HTR-8/SVneo (cell line): Measurements from ENCODE around the gene OSBPL10.

ENCODE experiments used
- DNase-seq: peaks from one replicate; pipeline ENCODE4 v3.0.0; 2011; ENCODE audit warnings: low spot score, mixed read lengths; ENCODE audit not compliant: insufficient read length
- FAIRE-seq: peaks from 2 replicates; lab custom pipeline; 2011; peaks lifted over from hg19 to GRCh38; lab: Jason Lieb, UNC

OSBPL10 gene

DNA sequence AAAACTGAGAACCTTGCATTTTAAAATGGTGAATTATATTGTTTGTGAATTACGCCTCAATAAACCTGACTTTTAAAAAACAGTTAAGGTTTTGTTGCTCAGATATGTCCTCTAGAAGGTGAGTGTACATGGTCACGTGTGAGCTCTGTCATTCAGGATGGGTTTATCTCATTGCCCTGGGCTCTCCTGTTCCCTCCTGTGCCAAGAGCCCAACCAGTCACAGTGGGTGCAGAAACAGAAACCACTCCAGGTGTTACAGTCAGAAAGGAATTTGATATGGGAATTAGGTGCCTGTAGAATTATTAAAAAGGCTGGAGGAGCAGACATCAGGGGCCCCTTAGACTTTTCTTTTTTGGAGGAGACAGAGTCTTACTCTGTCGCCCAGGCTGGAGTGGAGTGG, 252.0 kb downstream of the OSBPL10 start:
- FAIRE-seq = no peak
- no peak for DNase-seq

DNA sequence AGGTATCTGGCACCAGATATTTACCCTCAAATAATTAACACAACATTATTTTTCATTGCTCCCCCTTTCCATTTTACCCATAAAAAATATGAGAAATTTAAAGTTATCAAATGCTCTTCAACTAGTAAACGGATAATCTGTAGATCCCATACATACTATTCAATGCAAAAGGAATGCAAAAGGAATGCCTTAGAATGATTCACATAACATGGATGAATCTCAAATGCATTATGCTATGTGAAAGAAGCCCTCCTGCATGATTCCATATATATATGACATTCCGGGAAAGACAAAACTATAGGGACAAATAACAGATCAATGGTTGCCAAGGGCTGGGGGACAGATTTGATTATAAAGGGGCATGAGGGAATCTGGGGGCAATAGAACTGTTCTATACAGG, 252.7 kb downstream of the OSBPL10 start:
- no peak for DNase-seq

DNA sequence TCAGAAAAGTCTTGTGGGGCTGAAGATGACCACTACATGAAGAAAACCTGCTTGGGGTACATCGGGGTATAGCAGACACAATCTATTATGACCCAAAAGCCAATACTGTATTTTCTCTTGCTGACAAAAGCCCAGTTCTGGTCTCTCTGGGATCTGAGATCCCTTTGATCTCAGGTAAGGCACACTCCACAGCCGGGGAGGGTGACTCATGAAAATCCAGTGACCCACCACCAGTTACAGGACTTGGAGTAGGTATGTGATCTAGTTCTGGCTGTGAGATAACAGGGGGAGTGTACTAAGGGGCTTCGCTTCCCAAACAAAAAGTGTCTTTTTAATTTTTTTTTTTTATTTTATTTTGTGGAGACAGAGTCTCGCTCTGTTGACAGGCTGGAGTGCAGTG, 255.1 kb downstream of the OSBPL10 start:
- FAIRE-seq = no peak
- DNase-seq = no peak

More for the DNA sequence above, 252.7 kb downstream of the OSBPL10 start:
- no peak for FAIRE-seq

DNA sequence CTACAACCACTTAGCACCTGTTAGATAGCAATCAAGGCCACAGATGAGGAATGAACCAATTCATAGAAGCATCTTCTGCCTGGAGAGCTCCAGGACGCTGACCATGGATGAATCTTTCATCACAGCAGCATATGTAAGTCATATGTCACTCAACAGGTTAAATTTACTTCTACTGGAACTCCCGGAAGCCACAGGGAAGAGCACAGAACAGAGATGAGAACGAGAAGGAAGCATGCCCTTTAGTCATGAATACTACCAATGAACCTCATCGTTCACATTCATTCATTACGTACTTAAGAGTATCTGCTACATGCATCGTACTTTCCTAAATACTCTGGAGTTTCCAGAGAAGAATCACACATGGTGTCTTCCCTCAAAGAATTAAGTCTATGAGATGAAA, 255.5 kb downstream of the OSBPL10 start:
- FAIRE-seq (no peak), DNase-seq (no peak)

DNA sequence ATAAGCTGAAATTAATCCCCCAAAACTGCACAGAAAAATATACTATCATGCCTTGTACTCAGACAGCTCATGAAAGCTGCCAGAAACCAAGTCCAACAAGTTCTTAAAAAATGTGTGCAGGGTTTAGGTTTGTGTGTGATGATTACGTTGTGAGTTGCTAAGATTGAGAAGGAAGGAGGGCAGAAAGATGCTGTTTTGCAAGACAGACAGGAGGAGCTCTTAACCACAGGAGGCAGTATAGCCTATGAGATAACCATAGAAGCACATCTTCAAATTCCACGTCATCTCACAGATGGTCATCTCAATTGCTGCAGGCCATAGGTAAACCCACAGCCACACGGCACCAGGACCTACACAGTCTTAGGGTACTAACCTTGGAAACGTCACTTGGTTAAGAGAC, 256.4 kb downstream of the OSBPL10 start:
- FAIRE-seq = no peak
- no peak for DNase-seq

DNA sequence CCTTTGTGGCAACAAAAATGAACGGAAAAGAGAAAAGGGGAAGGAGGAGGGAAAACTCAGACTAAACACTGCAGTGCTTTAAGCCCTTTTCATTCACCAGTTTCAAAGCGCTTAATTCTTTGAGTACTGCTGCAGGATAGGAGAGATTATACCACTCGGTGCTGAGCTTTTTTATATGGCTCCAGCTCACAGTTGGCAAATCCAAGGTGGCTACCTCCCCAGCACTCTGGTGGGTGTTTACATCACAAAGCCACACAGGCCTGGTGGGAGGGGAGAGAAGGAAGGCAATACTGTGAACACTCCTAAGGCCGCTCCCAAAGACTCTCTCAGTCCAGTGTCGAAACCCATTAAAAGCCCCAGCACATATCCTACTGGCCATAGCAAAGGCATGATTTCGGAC, 256.9 kb downstream of the OSBPL10 start:
- no peak for FAIRE-seq
- no peak for DNase-seq

DNA sequence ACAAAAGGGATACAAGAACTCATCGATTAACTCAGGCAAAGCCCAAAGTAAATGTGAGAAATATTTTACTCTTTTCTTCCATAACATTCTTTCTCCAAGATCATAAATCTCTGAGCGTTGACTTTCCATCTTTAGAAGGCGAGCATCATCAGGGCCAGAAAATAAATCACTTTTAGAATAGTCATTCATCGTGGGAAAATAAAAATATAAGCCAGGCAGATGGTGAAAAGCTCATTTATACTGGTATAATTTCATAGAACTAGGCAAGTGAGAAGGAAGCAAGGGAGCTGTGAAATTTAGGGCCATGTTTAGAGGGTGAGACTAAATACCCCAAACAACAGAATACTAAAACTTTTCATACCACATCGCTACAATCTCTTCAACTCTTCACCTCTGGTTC, 257.4 kb downstream of the OSBPL10 start:
- DNase-seq (no peak), FAIRE-seq (no peak)

DNA sequence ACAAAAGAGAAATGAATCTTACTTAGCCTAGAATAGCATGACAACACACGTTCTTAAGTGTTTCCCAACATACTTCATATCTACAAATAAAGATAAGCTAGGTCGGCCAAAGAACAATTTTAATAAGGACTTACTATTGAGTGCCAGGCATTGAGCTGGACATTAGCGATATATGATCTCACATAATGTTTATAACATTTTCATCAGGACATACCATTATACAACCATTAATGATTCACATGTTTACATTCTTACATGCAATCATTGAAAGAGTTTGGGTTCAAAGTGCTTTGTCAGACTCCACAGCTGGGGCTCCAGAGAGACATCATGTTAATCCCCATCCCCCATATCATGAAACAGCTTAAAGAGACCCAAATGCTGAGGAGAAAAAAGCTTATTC, 259.4 kb downstream of the OSBPL10 start:
- DNase-seq (no peak), FAIRE-seq (no peak)

DNA sequence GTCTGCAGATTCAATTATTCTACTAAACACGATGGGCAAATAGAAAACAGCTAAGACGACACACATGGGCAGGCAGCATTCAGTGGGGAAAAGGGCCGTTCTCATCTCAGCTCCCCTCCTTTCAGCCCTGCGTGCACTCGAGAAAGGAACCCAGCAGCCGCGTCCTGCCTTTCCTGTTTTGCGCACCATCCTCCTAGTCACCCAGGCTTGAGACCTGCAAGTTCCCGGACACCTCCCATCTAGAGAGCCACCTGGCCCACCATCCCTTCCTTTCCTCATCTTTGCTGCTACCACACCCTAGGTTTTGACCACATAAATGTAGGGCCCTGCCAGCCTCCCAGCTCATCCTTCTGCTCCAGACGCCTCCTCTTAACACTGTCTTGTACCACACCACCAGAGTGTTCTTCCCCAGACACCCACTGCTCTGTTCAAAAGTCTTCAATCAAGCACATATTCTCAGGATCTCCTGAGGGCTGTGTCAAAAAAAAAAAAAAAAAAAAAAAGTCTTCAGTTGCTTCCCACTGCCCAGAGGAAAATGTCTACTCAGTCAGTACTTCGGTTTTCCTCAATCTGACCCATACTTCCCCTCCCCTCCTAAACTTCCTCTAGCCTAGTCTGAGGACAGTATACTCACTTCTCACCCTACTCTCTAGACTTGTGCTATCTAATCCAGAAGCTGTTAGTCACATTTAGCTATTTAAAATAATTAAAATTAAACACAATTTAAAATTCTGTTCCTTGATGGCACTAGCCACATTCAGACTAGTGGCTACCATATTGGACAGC, 266.4 kb downstream of the OSBPL10 start:
- FAIRE-seq = no peak
- DNase-seq = no peak

DNA sequence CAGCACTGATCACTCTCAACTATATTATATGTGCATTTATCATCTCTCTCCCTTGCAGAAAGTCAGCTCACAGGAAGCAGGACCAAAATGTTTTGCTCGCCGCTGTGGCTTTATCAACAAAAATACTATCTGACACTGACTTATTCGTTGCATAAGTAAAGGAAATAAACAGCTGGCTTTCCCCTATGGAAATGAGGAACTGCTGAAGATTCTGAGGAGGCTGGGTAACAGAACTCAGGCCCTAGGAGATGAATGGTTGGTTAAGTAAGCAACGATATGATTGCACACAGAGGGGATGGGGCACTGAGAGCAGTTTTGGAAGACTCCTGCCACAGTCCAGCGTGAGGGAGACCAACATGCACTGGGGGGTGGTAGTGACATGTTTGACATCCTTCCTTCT, 267.2 kb downstream of the OSBPL10 start:
- FAIRE-seq (no peak), DNase-seq (no peak)

DNA sequence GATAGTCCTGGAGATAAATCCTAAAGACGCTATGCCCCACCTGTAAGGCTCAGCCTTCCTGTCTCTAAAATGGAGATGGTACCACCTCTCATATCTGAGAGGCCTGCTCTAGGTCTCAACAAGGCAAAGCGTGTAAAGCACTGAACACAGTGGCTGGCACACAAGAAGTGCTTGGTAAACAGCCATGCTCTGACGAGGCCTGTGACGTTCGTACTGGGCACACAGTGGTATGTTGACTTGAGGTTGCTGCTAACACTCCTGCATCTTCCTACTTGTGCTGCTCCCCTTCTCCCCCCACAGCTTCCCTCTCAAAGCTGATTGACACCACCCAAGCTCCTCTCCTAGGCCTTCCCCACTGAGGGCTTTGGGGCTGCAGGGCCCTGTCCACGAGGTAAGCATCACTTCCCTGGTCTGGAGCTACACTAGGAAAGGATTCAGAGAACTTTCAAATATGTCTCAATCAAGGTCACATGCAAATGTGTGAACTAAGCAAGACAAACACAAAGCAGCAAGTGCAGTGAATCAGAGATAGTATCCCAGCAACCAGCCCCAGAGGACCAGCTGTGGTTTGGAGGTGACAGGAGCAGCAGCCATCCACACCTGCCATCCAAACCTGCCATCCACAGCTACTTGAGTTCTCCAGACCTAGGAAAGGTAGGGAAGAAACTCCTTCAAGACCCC, 270.8 kb downstream of the OSBPL10 start:
- DNase-seq = no peak
- no peak for FAIRE-seq

DNA sequence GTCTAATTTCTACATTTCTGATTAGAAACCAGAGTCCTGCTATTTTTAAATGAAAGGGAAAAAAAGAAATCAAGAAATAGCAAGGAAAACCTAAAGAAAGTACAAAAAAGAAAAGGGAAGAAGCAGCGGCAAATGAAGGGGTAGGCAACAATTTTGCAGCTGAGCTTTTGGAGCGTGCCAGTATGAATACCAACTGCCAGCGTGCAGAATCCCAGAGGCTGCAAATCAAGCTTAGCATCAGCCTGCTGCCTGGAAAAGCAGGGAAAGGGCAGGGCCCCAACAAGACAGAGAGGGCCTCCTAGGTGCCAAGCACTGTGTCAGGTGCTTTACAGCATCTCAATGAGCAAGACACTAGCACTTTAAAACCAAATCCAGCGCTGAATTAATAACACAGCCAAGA, 271.5 kb downstream of the OSBPL10 start:
- DNase-seq = no peak
- FAIRE-seq = no peak

DNA sequence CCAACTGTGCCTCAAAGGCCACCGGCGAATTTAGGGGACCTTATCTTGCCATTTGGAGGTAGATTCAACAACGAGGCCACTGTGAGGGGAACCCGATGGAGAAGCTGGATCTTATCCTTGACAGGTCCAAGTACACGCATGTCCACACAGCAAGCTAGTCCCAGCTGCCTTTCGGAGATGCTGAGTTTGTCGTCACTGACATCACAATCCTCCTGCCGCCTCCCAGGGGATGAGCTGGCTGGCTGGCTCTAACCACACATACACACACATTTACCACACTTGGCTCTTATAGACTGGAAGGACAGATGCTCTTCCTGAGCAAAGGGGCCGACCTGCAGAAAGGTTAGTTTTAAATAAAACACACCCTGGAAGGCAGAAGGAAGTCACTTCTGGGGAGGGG, 272.1 kb downstream of the OSBPL10 start:
- FAIRE-seq = no peak

DNA sequence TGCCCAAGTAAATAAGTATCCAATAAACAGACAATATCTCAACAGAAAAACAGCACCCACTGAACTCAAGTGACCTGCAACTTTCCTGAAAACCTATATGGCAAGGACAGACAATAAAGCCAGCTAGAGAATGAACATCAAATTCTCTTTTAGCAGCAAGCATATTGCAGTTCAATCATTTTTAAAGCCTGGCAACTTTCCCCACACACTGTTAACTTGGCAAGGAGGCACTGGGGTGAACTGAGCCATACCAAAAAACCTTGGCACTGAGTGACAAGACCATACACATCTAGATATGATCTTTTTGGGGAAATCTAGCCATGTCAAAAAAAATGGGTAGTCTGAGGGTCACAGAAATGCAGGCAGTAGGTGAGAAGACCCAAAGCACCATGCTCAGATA, 273.8 kb downstream of the OSBPL10 start:
- no peak for FAIRE-seq
- DNase-seq = no peak

More for the DNA sequence above, 272.1 kb downstream of the OSBPL10 start:
- DNase-seq = no peak

DNA sequence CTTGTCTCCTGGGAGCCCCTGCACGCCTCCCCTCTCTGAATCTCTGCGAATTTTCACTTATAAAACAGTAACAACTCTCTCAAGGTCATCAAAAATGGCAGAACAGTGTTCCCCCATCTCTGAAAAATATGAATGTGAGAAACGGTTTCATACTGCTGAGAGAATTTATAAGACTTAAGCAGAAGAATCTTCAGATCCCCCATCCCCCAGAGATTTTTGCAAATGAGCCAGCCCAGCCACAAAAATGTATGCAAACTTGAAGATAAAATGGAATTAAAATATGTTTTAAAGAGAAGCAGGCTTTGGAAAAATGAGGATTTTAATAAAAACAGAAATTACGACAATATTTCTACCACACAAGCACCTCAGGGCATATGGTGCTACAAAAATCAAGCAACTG, 275.3 kb downstream of the OSBPL10 start:
- FAIRE-seq = no peak
- no peak for DNase-seq

DNA sequence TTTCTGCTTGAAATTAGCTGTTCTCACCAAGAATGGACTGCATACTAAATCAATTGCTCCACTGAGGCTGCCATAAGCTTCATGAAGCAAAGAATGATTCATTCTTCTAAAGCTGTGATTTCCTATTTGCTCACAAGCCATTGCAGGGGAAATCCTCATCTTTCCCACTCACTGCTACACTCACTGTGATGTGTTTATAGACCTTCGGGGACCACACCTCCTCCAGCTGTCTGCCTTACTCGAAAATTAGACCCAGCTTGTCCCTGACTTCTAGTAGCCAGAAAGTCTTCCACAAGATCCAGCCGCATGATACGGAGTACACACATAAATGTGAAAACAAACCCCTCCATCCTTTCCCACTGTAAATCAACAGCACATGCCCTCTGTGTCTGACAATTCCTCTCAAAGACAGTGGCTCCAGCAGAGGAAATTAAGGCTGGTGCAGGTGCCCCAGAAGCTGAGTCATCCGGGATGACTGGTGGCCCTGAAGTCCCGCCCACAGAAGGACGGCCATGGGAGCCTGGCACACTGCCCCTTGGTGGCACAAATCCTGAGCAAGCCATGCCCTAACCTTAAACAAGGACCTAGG, 276.4 kb downstream of the OSBPL10 start:
- DNase-seq (peak; percentile 48), FAIRE-seq (no peak)

DNA sequence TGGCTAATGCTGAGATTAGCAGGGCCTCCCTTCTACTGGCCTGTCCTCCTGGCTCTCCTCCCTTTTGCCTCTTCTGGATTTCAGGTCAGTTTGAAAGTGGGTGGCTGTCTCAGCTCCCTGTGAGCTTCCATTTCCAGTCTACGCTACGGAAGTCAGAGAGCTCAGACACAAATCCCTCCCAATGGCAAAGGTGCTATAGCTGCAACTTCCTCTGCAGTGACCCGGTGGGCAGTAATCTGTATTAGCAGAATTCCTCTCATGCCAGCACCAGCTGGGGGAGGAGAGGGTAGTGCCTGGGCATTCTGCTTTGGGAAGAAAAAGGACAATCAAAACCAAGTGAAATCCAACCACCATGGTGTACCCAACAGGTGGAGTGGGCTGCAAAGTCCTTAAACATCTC, 276.9 kb downstream of the OSBPL10 start:
- no peak for FAIRE-seq
- DNase-seq = no peak

DNA sequence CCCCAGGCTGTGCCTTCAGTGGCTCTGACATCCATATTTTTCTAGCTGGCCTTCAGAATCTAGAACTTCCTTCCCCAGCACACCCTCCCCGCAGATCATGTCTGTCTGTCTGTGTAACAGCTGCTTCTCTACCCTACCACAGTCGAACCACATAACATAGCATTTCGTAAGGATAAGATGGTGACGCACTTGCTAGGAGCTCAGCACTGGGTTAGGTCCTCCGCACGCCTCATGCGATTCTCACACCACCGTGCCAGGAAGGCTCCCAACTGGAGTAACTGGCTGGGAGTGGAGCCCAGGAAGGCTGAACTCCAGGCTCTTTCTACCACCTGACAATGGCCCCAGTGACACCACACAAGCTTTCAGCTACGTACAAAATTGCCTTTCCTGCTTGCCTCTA, 279.8 kb downstream of the OSBPL10 start:
- DNase-seq = no peak
- no peak for FAIRE-seq

DNA sequence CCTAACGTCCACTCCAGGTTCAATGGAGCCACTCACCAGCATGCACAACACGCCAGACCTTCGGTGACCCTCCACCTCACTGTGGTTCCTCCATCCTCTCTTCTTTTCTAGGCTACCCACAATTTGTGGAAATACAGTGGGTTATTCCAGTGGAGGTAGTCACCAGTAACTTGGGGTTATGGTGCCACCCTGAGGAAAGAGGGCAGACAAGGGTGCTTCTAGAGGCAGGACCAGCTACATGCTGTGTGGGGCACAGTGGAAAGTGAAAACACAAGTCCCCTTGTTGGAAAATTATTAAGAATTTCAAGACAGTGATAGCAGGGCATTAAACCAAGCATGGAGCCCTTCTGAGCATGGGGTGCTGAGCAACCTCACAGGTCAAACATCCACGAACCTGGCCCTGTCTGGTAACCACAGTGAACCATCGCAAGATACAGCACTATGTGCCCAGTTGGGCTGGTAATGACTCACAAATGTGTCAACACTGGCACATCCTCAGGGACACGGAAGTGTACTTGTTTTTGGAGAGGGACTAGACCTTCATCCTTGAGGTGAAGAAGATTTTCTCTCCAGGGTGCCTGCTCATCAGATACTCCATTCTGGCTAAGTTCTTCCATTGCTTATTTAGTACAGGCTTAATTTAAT, 281.6 kb downstream of the OSBPL10 start:
- DNase-seq = no peak
- FAIRE-seq = no peak

DNA sequence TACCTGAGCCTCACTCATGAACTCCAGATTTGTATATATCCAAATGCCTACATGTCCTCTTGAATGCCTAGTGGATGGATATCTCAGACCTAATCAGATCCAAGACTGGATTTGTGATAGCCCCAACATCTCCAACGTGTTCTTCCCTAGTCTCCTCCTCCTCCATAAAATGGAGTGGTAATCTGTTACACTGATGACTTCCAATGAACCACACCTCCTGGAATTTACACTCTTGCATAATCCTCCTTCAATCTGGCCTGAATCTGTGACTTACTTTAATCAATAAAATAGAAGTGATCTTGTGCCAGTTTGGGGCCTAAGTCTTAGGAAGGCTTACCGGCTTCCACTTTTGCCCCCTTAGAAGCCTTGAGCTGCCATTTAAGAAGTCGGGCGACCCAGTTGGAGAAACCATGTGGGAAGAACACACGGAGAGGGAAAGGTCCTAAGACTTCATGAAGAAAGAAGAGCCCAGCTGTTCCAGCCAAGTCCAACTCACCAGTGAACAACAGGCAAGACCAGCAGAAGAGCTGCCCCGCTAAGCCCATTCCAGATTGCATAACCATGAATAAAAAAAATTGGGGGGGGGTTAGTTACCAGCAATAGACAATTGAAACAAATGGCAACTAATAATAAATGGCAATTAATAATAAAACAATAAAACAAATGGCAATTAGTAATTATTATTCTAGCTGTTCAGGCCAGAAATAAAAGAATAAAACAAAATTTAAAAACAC, 284.1 kb downstream of the OSBPL10 start:
- no peak for DNase-seq
- FAIRE-seq = no peak

DNA sequence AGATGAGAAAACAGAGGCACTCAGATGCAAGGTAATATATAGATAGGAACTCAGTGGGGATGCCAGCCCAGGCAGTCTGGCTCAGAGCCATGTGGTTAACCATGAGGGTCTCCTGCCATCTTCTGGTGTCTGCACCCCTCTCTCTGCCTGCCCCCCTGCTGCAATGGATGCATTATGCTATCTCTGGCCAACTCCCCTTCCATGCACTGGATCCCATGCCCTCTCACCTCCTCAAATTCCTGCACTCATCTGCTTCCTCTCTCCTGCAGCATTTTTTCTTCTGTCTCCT, 285.1 kb downstream of the OSBPL10 start:
- FAIRE-seq (no peak), DNase-seq (no peak)
